Omental fat pad (tissue), 4 donors: Measurements from ENCODE around the gene CRELD1. TPM values are rescaled to one million over a fixed set of nuclear protein-coding genes. Genes with fewer than 3 reads are reported as not detected.
"Not testable (repeated sequence)": the region's sequence is repeated elsewhere in the genome, so short reads cannot be mapped to it uniquely, and the experiment has no call there.

Experiments used
- ATAC-seq: fragments of 150-250 bp; one replicate; pipeline ENCODE4 v1.9.1; 2016; ENCODE audit warnings: mild to moderate bottlenecking, moderate library complexity; ENCODE audit not compliant: low FRiP score
- DNase-seq: peaks from one replicate; pipeline ENCODE4 v3.0.0-alpha.2; 2019; ENCODE audit warnings: low spot score
- CTCF ChIP-seq, 3 donors: fragments of 450-650 bp; IDR thresholded peaks; one replicate each; pipeline ENCODE4 v1.5.1; 2016 to 2017; ENCODE audit warnings: antibody characterized with exemption in 3 of 3, mild to moderate bottlenecking in 3 of 3, moderate library complexity in 2 of 3
- total RNA-seq, 4 donors: library from RNA; depleted of rRNA; stranded (reverse); fragments of >200 nt; gene quantifications; one replicate each; pipeline ENCODE4 v1.1.0, GENCODE V29; 2016

The CRELD1 gene
- total RNA-seq, 4 donors from 2014 or later, result 26.8 to 52.3 (median 38.4) TPM

- no peak for TF ChIP-seq CTCF (IDR thresholded peaks at IDR 0.05)
- DNase-seq, result no peak
- no peak for ATAC-seq
These were observed 34.3 kb upstream of the CRELD1 start for GRCh38 chr3:9899289-9899791.

- DNase-seq, ATAC-seq: not testable (repeated sequence)
These were observed 32.6 kb upstream of the CRELD1 start for GRCh38 chr3:9900965-9901415.

GRCh38 chr3:9901967-9902366 lies 31.7 kb upstream of the CRELD1 start:
- no peak for ATAC-seq
- DNase-seq, result no peak
- TF ChIP-seq CTCF (IDR thresholded peaks at IDR 0.05), result no peak

- no peak for DNase-seq
- TF ChIP-seq CTCF (IDR thresholded peaks at IDR 0.05), result no peak
- ATAC-seq, result peak; percentile 59
These were observed 31.0 kb upstream of the CRELD1 start, which contains the start of gene IL17RE for GRCh38 chr3:9902372-9903237. TSS of gene IL17RE (plus strand) at chr3:9902848. CDS start at chr3:9902933, 85 bp downstream.

- no peak for DNase-seq
- TF ChIP-seq CTCF (IDR thresholded peaks at IDR 0.05), result no peak
- ATAC-seq, result no peak
These were observed 30.4 kb upstream of the CRELD1 start for GRCh38 chr3:9903238-9903624.

GRCh38 chr3:9903904-9904303 lies 29.7 kb upstream of the CRELD1 start:
- DNase-seq, result no peak
- no peak for TF ChIP-seq CTCF (IDR thresholded peaks at IDR 0.05)
- ATAC-seq, result no peak

- TF ChIP-seq CTCF (IDR thresholded peaks at IDR 0.05), result no peak
- ATAC-seq, result no peak
These were observed 27.2 kb upstream of the CRELD1 start for GRCh38 chr3:9906480-9906879.

More at GRCh38 chr3:9906480-9906879, 27.2 kb upstream of the CRELD1 start:
- DNase-seq, result no peak
